ENCODE results near the gene ROBO4.

The ROBO4 gene

GRCh38 chr11:124834526-124835180, 63.0 kb downstream of the ROBO4 start:
- H3K4me3 ChIP-seq (replicated peaks; ENCODE audit: low read depth, low read length), result no peak overlapping the region
- no peak for DNase-seq (ENCODE audit: extremely low read depth, low read depth)
- TF ChIP-seq, protein P1, sequence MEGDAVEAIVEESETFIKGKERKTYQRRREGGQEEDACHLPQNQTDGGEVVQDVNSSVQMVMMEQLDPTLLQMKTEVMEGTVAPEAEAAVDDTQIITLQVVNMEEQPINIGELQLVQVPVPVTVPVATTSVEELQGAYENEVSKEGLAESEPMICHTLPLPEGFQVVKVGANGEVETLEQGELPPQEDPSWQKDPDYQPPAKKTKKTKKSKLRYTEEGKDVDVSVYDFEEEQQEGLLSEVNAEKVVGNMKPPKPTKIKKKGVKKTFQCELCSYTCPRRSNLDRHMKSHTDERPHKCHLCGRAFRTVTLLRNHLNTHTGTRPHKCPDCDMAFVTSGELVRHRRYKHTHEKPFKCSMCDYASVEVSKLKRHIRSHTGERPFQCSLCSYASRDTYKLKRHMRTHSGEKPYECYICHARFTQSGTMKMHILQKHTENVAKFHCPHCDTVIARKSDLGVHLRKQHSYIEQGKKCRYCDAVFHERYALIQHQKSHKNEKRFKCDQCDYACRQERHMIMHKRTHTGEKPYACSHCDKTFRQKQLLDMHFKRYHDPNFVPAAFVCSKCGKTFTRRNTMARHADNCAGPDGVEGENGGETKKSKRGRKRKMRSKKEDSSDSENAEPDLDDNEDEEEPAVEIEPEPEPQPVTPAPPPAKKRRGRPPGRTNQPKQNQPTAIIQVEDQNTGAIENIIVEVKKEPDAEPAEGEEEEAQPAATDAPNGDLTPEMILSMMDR (IDR thresholded peaks at IDR 0.05; ENCODE audit: low read depth, low read length, missing control alignments), result no peak
